Measurements from ENCODE around the gene C1QTNF6.

Gene C1QTNF6

GRCh38 chr22:37139762-37140161 is 48.3 kb downstream of the C1QTNF6 start:
- H3K4me3 ChIP-seq (replicated peaks; ENCODE audit: insufficient read depth, low read length) = no peak overlapping the region
- H3K27me3 ChIP-seq (ENCODE audit: insufficient read depth, poor library complexity, severe bottlenecking) = no peaks in the 10 kb centered on the region
- no peak for DNase-seq (ENCODE audit: low read depth in 1 of 2, low spot score in 1 of 2)
- no peak overlapping the region for H3K27ac ChIP-seq (replicated peaks)
- no peak for TF ChIP-seq POLR2AphosphoS5 (IDR thresholded peaks at IDR 0.05; ENCODE audit: low read depth)
- TF ChIP-seq GABPA (IDR thresholded peaks at IDR 0.05; ENCODE audit: low read depth) = no peak
- TF ChIP-seq SPI1 (IDR thresholded peaks at IDR 0.05; ENCODE audit: borderline replicate concordance, low read depth) = no peak
- no peak for TF ChIP-seq REST (IDR thresholded peaks at IDR 0.05; ENCODE audit: insufficient replicate concordance, low read depth)
- TF ChIP-seq CTCF (IDR thresholded peaks at IDR 0.05; ENCODE audit: insufficient read depth, low read length) = no peak

GRCh38 chr22:37138849-37139561 is 49.0 kb downstream of the C1QTNF6 start:
- Histone ChIP-seq H3K27ac (replicated peaks) (no peak overlapping the region), H3K4me3 (replicated peaks; ENCODE audit: insufficient read depth, low read length) (no peak overlapping the region), H3K27me3 (ENCODE audit: insufficient read depth, poor library complexity, severe bottlenecking) (no peaks in the 10 kb centered on the region)
- TF ChIP-seq SPI1 (IDR thresholded peaks at IDR 0.05; ENCODE audit: borderline replicate concordance, low read depth) (no peak), GABPA (IDR thresholded peaks at IDR 0.05; ENCODE audit: low read depth) (no peak), CTCF (IDR thresholded peaks at IDR 0.05; ENCODE audit: insufficient read depth, low read length) (no peak), POLR2AphosphoS5 (IDR thresholded peaks at IDR 0.05; ENCODE audit: low read depth) (no peak), REST (IDR thresholded peaks at IDR 0.05; ENCODE audit: insufficient replicate concordance, low read depth) (no peak)
- no peak for DNase-seq (ENCODE audit: low read depth in 1 of 2, low spot score in 1 of 2)

DNA sequence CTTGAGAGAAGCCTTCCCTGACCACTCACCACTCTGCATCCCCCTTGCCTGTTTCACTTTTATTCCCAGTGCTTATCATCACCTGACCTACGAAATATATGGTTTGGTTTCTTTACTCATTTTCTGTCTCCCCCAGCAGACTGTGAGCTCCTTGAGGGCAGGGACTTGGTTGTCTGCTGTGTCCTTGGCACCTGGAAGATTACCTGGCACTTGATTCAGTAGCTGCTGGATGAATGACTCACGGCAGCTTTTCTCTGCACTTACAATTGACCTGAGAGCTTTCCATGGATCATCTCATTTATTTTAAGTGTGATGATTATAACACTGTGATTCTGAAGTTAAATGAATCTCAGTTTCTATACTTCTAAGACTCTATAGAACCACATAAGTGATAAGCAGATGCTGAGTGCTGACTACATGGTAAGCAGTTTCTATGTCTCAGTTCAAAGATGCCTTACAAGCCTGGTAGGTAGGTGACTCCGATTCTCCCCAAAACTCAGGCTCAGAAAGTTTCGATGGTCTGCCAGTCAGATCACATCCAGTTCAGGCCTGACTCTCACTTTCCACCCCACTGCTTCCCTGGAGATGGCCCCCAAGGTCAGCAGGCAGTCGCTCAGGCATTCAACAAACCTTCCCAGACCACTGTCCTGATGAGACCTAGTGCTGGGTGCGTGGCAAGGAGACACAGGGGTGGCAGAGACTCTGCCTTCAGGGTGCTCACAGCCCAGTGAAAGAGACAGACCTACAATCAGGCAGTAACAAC is 50.0 kb downstream of the C1QTNF6 start:
- Histone ChIP-seq H3K27me3 (ENCODE audit: insufficient read depth, poor library complexity, severe bottlenecking) (no peaks in the 10 kb centered on the region), H3K4me3 (replicated peaks; ENCODE audit: insufficient read depth, low read length) (no peak overlapping the region), H3K27ac (replicated peaks) (no peak overlapping the region)
- TF ChIP-seq SPI1 (IDR thresholded peaks at IDR 0.05; ENCODE audit: borderline replicate concordance, low read depth) (no peak), CTCF (IDR thresholded peaks at IDR 0.05; ENCODE audit: insufficient read depth, low read length) (no peak), GABPA (IDR thresholded peaks at IDR 0.05; ENCODE audit: low read depth) (no peak), REST (IDR thresholded peaks at IDR 0.05; ENCODE audit: insufficient replicate concordance, low read depth) (no peak), POLR2AphosphoS5 (IDR thresholded peaks at IDR 0.05; ENCODE audit: low read depth) (no peak)
- no peak for DNase-seq (ENCODE audit: low read depth in 1 of 2, low spot score in 1 of 2)
